Left lung (tissue), 10 donors: ENCODE data around the gene CFHR2. TPM values are rescaled to one million over a fixed set of nuclear protein-coding genes. Genes with fewer than 3 reads are reported as not detected.
"Not testable (repeated sequence)": the region's sequence is repeated elsewhere in the genome, so short reads cannot be mapped to it uniquely, and the experiment has no call there.

ENCODE experiments used
- ATAC-seq: fragments of 200-7000 bp; cut with Tn5 transposase; one replicate; pipeline ENCODE4 v1.9.1; 2020; ENCODE audit warnings: moderate library complexity
- DNase-seq, 4 donors: peaks; one replicate each; pipeline ENCODE4 v3.0.0-alpha.2; 2013 to 2020
- H3K27ac ChIP-seq, 2 donors: fragments of 200-600 bp; sonication (generic) in 1 of 2; one replicate each; pipeline versions ENCODE4 v1.5.0 to v1.8.0; 2020 to 2021
- H3K27me3 ChIP-seq, 2 donors: fragments of 200-600 bp; sonication (generic) in 1 of 2; one replicate each; pipeline versions ENCODE4 v1.5.0 to v1.8.0; 2020 to 2021
- H3K36me3 ChIP-seq, 2 donors: fragments of 200-600 bp; sonication (generic) in 1 of 2; one replicate each; pipeline versions ENCODE4 v1.5.0 to v1.8.0; 2020 to 2021
- H3K4me1 ChIP-seq, 2 donors: fragments of 200-600 bp; one replicate each; pipeline ENCODE4 v1.8.0; 2021
- H3K4me3 ChIP-seq, 2 donors: fragments of 200-600 bp; sonication (generic) in 1 of 2; one replicate each; pipeline versions ENCODE4 v1.5.0 to v1.8.0; 2020 to 2021; ENCODE audit warnings: mild to moderate bottlenecking in 1 of 2
- H3K9me3 ChIP-seq, 2 donors: fragments of 200-600 bp; sonication (generic) in 1 of 2; one replicate each; pipeline versions ENCODE4 v1.5.0 to v1.8.0; 2020 to 2021
- intact Hi-C, 2 donors: fragments of 100-400 bp; cut with DNase I; formaldehyde crosslinking; loops; one replicate each; pipeline versions ENCODE4 v1.11.2 to v1.14.2; 2022
- polyA plus RNA-seq, 6 donors: library from polyadenylated mRNA; unstranded; fragments of 120-200 nt; gene quantifications; one replicate each; pipeline ENCODE4 v1.2.1, GENCODE V29; 2013; ENCODE audit not compliant: insufficient read length in 6 of 6
- total RNA-seq, 2 donors: library from RNA; stranded (reverse); fragmentation: NEBNext Ultra II Directional; extraction: Animal tissue kit (Norgen Biotek cat#: 25700); gene quantifications; one replicate each; pipeline ENCODE4 v1.2.1, GENCODE V29; 2021
- TF ChIP-seq, protein P1 (sequence below), 2 donors: fragments of 200-600 bp; sonication (generic) in 1 of 2; IDR thresholded peaks; one replicate each; pipeline versions ENCODE4 v1.5.0 to v1.8.0; 2021; ENCODE audit warnings: antibody characterized with exemption in 2 of 2
- donor health status: DM: no; HTN: yes; CAD: no.
- donor health status: DM: no; HTN: no; CAD: no.

Gene CFHR2
- total and polyA plus RNA-seq, 8 donors = 0.21 TPM; not detected in 7

DNA sequence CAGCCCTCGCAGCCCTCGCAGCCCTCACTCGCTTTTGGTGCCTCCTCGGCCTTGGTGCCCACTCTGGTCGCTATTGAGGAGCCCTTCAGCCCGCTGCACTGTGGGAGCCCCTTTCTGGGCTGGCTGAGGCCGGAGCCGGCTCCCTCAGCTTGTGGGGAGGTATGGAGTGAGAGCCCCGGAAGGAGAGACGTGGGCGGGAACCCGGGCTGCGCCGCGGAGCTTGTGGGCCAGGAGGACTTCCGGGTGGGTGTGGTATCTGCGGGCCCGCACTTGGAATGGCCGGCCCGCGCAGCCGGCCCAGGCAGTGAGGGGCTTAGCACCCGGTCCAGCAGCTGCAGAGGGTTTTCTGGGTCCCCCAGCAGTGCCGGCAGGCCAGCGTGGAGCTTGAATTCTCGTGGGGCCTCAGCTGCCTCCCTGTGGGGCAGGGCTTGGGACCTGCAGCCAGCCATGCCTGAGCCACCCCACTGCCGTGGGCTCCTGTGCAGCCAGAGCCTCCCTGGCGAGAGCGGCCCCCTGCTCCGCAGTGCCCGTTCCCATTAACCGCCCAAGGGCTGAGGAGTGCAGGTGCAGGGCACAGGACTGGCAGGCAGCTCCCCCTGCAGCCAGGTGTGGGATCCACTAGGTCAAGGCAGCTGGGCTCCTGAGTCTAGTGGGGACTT is 9.9 kb upstream of the CFHR2 start:
- ATAC-seq (no peak), DNase-seq (peak in 1 of 4 donors; percentile 67)
- peaks cover 0 to 2% of the 10 kb centered on the region in 2 donors for H3K9me3 ChIP-seq
- H3K36me3 ChIP-seq = no peaks in the 10 kb centered on the region
- intact Hi-C loops = no loop called here
- H3K4me1 ChIP-seq = no peaks in the 10 kb centered on the region
- TF ChIP-seq, protein P1, sequence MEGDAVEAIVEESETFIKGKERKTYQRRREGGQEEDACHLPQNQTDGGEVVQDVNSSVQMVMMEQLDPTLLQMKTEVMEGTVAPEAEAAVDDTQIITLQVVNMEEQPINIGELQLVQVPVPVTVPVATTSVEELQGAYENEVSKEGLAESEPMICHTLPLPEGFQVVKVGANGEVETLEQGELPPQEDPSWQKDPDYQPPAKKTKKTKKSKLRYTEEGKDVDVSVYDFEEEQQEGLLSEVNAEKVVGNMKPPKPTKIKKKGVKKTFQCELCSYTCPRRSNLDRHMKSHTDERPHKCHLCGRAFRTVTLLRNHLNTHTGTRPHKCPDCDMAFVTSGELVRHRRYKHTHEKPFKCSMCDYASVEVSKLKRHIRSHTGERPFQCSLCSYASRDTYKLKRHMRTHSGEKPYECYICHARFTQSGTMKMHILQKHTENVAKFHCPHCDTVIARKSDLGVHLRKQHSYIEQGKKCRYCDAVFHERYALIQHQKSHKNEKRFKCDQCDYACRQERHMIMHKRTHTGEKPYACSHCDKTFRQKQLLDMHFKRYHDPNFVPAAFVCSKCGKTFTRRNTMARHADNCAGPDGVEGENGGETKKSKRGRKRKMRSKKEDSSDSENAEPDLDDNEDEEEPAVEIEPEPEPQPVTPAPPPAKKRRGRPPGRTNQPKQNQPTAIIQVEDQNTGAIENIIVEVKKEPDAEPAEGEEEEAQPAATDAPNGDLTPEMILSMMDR (IDR thresholded peaks at IDR 0.05) = no peak
- no peak overlapping the region for H3K27ac ChIP-seq
- H3K27me3 ChIP-seq = no peaks in the 10 kb centered on the region
- no peak overlapping the region for H3K4me3 ChIP-seq

GRCh38 chr1:196941474-196941873 is 2.1 kb upstream of the CFHR2 start:
- H3K27me3 ChIP-seq, H3K9me3 ChIP-seq, intact Hi-C loops, H3K4me3 ChIP-seq, H3K4me1 ChIP-seq, H3K36me3 ChIP-seq, ATAC-seq, H3K27ac ChIP-seq: not testable (repeated sequence)
- DNase-seq = peak in 2 of 4 donors; percentile 32 to 35

DNA sequence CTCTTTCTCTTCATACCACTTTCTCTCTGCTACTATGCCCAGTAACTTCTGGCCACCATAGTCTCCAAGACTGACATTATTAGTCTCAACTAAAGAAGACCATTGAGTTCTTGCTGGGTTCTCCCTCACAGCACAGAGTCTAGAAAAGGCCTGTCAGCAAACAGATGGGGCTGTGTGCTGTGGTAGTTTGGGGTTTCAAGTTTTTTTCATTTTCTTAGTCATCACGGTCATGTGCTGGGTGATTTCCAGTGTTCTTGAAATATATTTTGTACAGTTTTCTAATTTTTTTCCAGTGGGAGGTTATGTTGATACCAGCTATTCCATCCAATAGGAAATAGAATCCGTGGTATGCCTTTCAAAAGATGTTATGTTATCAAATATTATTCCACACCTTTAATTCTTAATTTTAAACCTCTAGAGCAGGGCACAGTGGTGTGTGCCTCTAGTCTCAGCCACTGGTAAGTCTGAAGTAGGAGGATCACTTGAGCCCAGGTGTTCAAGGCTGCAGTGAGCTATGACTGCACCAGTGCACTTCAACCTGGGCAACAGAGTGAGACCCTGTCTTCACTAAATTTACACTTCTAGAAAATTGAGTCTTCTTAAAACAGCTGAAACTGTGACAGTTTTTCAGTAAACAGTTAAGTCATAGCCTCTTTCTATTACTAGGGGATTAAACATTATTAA is 8.3 kb downstream of the CFHR2 start:
- H3K27me3 ChIP-seq = no peaks in the 10 kb centered on the region
- DNase-seq = no peak
- intact Hi-C loops = no loop called here
- ATAC-seq = no peak
- no peaks in the 10 kb centered on the region for H3K4me1 ChIP-seq
- H3K4me3 ChIP-seq = no peak overlapping the region
- H3K9me3 ChIP-seq = no peaks in the 10 kb centered on the region
- TF ChIP-seq, protein P1 (IDR thresholded peaks at IDR 0.05) = no peak
- no peak overlapping the region for H3K27ac ChIP-seq
- no peaks in the 10 kb centered on the region for H3K36me3 ChIP-seq

DNA sequence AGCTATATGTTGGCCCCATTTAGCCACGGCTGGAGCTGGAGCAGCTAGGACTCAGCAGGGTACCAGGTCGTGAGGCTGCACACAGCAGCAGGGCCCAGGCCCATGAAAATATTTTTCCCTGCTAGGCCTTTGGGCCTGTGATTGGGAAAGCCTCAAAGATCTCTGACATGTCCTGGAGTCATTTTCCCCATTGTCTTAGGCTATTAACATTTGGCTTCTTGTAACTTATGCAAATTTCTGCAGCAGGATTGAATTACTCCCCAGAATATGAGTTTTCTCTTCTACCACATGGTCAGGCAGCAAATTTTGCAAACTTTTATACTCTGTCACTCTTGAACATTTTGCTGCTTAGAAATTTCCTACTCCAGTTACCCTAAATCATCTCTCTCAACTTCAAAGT is 11.2 kb downstream of the CFHR2 start:
- DNase-seq (no peak), ATAC-seq (no peak)
- Histone ChIP-seq H3K9me3 (no peaks in the 10 kb centered on the region), H3K4me1 (no peaks in the 10 kb centered on the region), H3K27ac (no peak overlapping the region), H3K4me3 (no peak overlapping the region), H3K27me3 (no peaks in the 10 kb centered on the region), H3K36me3 (no peaks in the 10 kb centered on the region)
- TF ChIP-seq, protein P1 (IDR thresholded peaks at IDR 0.05) = no peak
- intact Hi-C loops = no loop called here

DNA sequence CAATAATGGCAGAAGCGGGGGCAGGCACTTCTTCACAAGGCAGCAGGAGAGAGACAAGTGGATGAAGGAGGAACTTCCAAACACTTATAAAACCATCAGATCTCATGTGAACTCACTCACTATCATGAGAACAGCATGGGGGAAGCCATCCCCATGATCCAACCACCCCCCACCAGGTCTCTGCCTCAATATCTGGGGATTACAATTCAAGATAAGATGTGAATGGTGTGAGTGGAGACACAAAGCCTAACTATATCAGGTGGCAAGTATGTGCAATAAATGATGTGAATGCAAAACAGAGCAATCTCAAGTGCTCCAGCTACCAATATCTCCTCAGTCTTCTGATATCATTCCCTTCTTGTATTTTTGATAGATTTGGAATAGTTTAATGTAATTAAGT is 12.4 kb downstream of the CFHR2 start:
- H3K27me3 ChIP-seq = no peaks in the 10 kb centered on the region
- intact Hi-C loops = no loop called here
- no peak overlapping the region for H3K4me3 ChIP-seq
- TF ChIP-seq, protein P1 (IDR thresholded peaks at IDR 0.05) = no peak
- ATAC-seq (no peak), DNase-seq (no peak)
- H3K4me1 ChIP-seq = no peaks in the 10 kb centered on the region
- H3K27ac ChIP-seq = no peak overlapping the region
- H3K9me3 ChIP-seq = no peaks in the 10 kb centered on the region
- no peaks in the 10 kb centered on the region for H3K36me3 ChIP-seq
